ENCODE data around the gene EWSR1.

EWSR1 gene

GRCh38 chr22:29315286-29316140 is 47.4 kb downstream of the EWSR1 start, which contains the start of gene RASL10A:
TSS of gene RASL10A (minus strand) at chr22:29315697. CDS start at chr22:29315246, 451 bp downstream.
- peak in 1 of 56 donors; percentile 44 for DNase-seq

GRCh38 chr22:29316141-29316828 is 48.2 kb downstream of the EWSR1 start:
- no peak for DNase-seq

- no peak for DNase-seq
These were observed 49.9 kb downstream of the EWSR1 start for GRCh38 chr22:29317827-29318454.

GRCh38 chr22:29319072-29319471 is 51.0 kb downstream of the EWSR1 start:
- DNase-seq = no peak

GRCh38 chr22:29320546-29320945 is 52.5 kb downstream of the EWSR1 start:
- DNase-seq = no peak

- DNase-seq = no peak
These were observed 55.6 kb downstream of the EWSR1 start for GRCh38 chr22:29323641-29324040.

- DNase-seq = no peak
These were observed 57.3 kb downstream of the EWSR1 start for GRCh38 chr22:29325356-29325755.

GRCh38 chr22:29325785-29326315 is 57.8 kb downstream of the EWSR1 start:
- peak in 3 of 56 donors; percentile 25 to 36 (median 30) for DNase-seq

GRCh38 chr22:29326481-29326880 is 58.4 kb downstream of the EWSR1 start:
- DNase-seq = no peak

GRCh38 chr22:29327089-29327764 is 59.2 kb downstream of the EWSR1 start:
- no peak for DNase-seq

GRCh38 chr22:29328055-29328454 is 60.0 kb downstream of the EWSR1 start:
- DNase-seq = no peak

GRCh38 chr22:29328566-29329500 is 60.8 kb downstream of the EWSR1 start:
- DNase-seq = peak in 31 of 56 donors; percentile 15 to 78 (median 51)

- DNase-seq = no peak
These were observed 61.5 kb downstream of the EWSR1 start for GRCh38 chr22:29329581-29329980.

GRCh38 chr22:29330291-29330690 is 62.2 kb downstream of the EWSR1 start:
- DNase-seq = no peak

- peak in 8 of 56 donors; percentile 25 to 44 (median 38) for DNase-seq
These were observed 62.7 kb downstream of the EWSR1 start for GRCh38 chr22:29330753-29331152.

GRCh38 chr22:29331213-29331612 is 63.1 kb downstream of the EWSR1 start:
- DNase-seq = no peak

- DNase-seq = no peak
These were observed 63.7 kb downstream of the EWSR1 start for GRCh38 chr22:29331658-29332300.

GRCh38 chr22:29332886-29333496 is 64.9 kb downstream of the EWSR1 start:
- DNase-seq = no peak

- DNase-seq = no peak
These were observed 66.1 kb downstream of the EWSR1 start for GRCh38 chr22:29334148-29334547.
